Smooth muscle cell (in vitro differentiated cells): ENCODE measurements around the gene TESMIN. TPM values are rescaled to one million over a fixed set of nuclear protein-coding genes. Genes with fewer than 3 reads are reported as not detected.

Source experiments
- DNase-seq: peaks from one replicate; lab custom pipeline; 2025; ENCODE audit not compliant: unreplicated experiment; lab: John Stamatoyannopoulos, UW
- H2AFZ ChIP-seq: fragments of 200-600 bp; sonication (generic); 2 replicates; pipeline ENCODE4 v1.6.0; 2016; ENCODE audit warnings: antibody characterized with exemption, low read depth, mild to moderate bottlenecking
- H3F3A ChIP-seq: fragments of 200-600 bp; sonication (generic); 2 replicates; pipeline ENCODE4 v1.6.0; 2017; ENCODE audit warnings: antibody characterized with exemption, low read depth
- H3K27ac ChIP-seq: fragments of 200-600 bp; sonication (generic); 2 replicates; pipeline ENCODE4 v1.5.1; 2016; ENCODE audit warnings: low read depth, mild to moderate bottlenecking
- H3K27me3 ChIP-seq: fragments of 200-600 bp; sonication (generic); 2 replicates; pipeline ENCODE4 v1.6.1; 2016; ENCODE audit warnings: low read depth, mild to moderate bottlenecking
- H3K36me3 ChIP-seq: fragments of 200-600 bp; sonication (generic); 2 replicates; pipeline ENCODE4 v1.5.1; 2016; ENCODE audit warnings: low read depth
- H3K4me1 ChIP-seq: fragments of 200-600 bp; sonication (generic); 2 replicates; pipeline ENCODE4 v1.5.1; 2016; ENCODE audit warnings: low read depth
- H3K4me2 ChIP-seq: fragments of 200-600 bp; sonication (generic); 2 replicates; pipeline ENCODE4 v1.6.0; 2016; ENCODE audit warnings: mild to moderate bottlenecking
- H3K4me3 ChIP-seq: fragments of 200-600 bp; sonication (generic); 2 replicates; pipeline ENCODE4 v1.5.1; 2016; ENCODE audit warnings: mild to moderate bottlenecking
- H3K79me2 ChIP-seq: fragments of 200-600 bp; sonication (generic); 2 replicates; pipeline ENCODE4 v1.6.0; 2016; ENCODE audit warnings: low read depth, mild to moderate bottlenecking
- H3K9ac ChIP-seq: fragments of 200-600 bp; sonication (generic); 2 replicates; pipeline ENCODE4 v1.6.0; 2016; ENCODE audit warnings: low read depth
- H3K9me3 ChIP-seq: fragments of 200-600 bp; sonication (generic); replicated peaks from 2 replicates; pipeline ENCODE4 v1.5.1; 2016; ENCODE audit warnings: low read depth
- H4K20me1 ChIP-seq: fragments of 200-600 bp; sonication (generic); 2 replicates; pipeline ENCODE4 v1.6.0; 2016; ENCODE audit warnings: low read depth
- WGBS: methylation state at CpG from one replicate; pipeline ENCODE4 v1.1.7; 2016; ENCODE audit warnings: low lambda C conversion rate; 5-methylcytosine and 5-hydroxymethylcytosine counted together
- polyA plus RNA-seq: library from polyadenylated mRNA; unstranded; fragments of >200 nt; fragmentation: Nextera tagmentation; extraction: Ambion mirVana; gene quantifications from 2 replicates; pipeline ENCODE4 v1.2.1, GENCODE V29; 2016
- total RNA-seq: library from RNA; depleted of rRNA; stranded (reverse); fragments of >200 nt; gene quantifications from 2 replicates; pipeline ENCODE4 v1.2.3, GENCODE V29; 2014
- TF ChIP-seq, protein P1 (sequence below): fragments of 200-600 bp; sonication (generic); IDR thresholded peaks from 2 replicates; pipeline ENCODE4 v1.5.1; 2017; ENCODE audit warnings: borderline replicate concordance, mild to moderate bottlenecking, antibody characterized with exemption; ENCODE audit not compliant: insufficient read depth, poor library complexity, severe bottlenecking

TESMIN gene
- total and polyA plus RNA-seq, 2 experiments from 2014 or later = 0.45 to 4.8 TPM

GRCh38 chr11:68685656-68686380 lies 65.5 kb downstream of the TESMIN start:
- Histone ChIP-seq H2AFZ (no peak overlapping the region), H3K4me2 (no peak overlapping the region), H3K79me2 (no peaks in the 10 kb centered on the region), H3K4me3 (no peak overlapping the region), H4K20me1 (no peaks in the 10 kb centered on the region), H3K27me3 (peaks cover 25% of the 10 kb centered on the region), H3F3A (no peaks in the 10 kb centered on the region), H3K4me1 (peaks cover 8% of the 10 kb centered on the region), H3K9ac (no peak overlapping the region), H3K9me3 (no peaks in the 10 kb centered on the region), H3K36me3 (no peaks in the 10 kb centered on the region), H3K27ac (no peak overlapping the region)
- no peak for DNase-seq
- TF ChIP-seq, protein P1, sequence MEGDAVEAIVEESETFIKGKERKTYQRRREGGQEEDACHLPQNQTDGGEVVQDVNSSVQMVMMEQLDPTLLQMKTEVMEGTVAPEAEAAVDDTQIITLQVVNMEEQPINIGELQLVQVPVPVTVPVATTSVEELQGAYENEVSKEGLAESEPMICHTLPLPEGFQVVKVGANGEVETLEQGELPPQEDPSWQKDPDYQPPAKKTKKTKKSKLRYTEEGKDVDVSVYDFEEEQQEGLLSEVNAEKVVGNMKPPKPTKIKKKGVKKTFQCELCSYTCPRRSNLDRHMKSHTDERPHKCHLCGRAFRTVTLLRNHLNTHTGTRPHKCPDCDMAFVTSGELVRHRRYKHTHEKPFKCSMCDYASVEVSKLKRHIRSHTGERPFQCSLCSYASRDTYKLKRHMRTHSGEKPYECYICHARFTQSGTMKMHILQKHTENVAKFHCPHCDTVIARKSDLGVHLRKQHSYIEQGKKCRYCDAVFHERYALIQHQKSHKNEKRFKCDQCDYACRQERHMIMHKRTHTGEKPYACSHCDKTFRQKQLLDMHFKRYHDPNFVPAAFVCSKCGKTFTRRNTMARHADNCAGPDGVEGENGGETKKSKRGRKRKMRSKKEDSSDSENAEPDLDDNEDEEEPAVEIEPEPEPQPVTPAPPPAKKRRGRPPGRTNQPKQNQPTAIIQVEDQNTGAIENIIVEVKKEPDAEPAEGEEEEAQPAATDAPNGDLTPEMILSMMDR = no peak
- WGBS = 87% methylated on average over 18 of the region's 18 CpGs

GRCh38 chr11:68684385-68685356 lies 66.6 kb downstream of the TESMIN start, which contains the start of gene GAL:
TSS of gene GAL (plus strand) at chr11:68684544. CDS start at chr11:68684924, 380 bp downstream.
- H3K4me1 ChIP-seq = peaks cover 8% of the 10 kb centered on the region
- H3K4me2 ChIP-seq = peak within 1 kb of the TSS; percentile 98
- peak within 1 kb of the TSS; percentile 57 for H3K4me3 ChIP-seq
- H3K27me3 ChIP-seq = peaks cover 22% of the 10 kb centered on the region
- no peaks in the 10 kb centered on the region for H3F3A ChIP-seq
- peak within 1 kb of the TSS; percentile 75 for H2AFZ ChIP-seq
- TF ChIP-seq, protein P1 = no peak
- no peak for DNase-seq
- H3K9me3 ChIP-seq = no peaks in the 10 kb centered on the region
- no peak within 1 kb of the TSS for H3K9ac ChIP-seq
- WGBS = 1% methylated on average over 82 of the region's 113 CpGs
- H4K20me1 ChIP-seq = no peaks in the 10 kb centered on the region
- no peak within 1 kb of the TSS for H3K27ac ChIP-seq
- H3K36me3 ChIP-seq = no peaks in the 10 kb centered on the region
- no peaks in the 10 kb centered on the region for H3K79me2 ChIP-seq

DNA sequence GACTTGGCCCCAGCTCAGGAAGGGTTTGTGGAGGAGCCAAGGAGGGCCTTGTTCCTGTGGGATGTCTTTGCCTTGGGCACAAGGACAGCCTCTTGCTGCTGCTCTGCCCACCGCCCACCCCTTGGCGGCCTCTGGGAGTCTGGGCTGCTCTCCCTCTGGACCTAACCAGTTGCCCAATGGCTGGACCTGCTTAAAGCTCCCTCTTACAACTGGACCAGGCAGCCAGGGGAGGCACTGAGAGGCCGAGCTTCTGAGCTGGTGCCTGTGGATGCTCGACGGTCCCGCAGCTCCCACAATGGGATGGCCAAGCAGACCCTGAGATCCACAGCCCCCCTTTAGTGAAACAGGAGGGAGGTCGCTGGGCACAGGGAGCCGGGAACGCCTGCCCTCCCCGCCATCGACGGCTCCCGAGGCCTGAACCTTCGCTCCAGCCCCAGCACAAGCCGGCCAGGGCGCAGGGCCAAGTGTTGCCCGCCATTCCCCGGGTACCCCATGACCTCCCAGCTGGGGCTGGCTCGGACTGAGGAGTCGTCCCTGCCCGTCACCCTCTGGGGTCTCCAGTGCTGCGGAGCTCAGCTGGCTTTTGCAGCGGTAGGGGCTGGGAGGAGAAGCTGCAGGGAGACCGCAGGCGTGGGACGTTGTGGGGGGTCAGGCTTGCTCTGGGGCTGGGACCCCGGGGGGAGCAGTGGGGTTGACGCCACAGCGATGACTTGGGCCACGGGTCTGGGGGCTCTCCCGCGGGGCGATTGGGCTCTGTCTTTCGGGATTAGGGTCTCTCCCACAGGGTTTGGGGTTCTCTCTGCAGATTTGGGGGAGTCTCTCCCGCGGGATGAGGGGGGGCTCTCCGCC lies 67.6 kb downstream of the TESMIN start:
- peak overlapping the region; percentile 98 for H3K4me2 ChIP-seq
- H2AFZ ChIP-seq = peak overlapping the region; percentile 75
- WGBS = 63% methylated on average over 34 of the region's 37 CpGs

More for the DNA sequence above, 67.6 kb downstream of the TESMIN start:
- H3K36me3 ChIP-seq = no peaks in the 10 kb centered on the region
- H3K79me2 ChIP-seq = no peaks in the 10 kb centered on the region
- DNase-seq = no peak
- H3K4me3 ChIP-seq = peak overlapping the region; percentile 57
- no peaks in the 10 kb centered on the region for H3K9me3 ChIP-seq
- TF ChIP-seq, protein P1 = no peak
- peaks cover 8% of the 10 kb centered on the region for H3K4me1 ChIP-seq
- no peaks in the 10 kb centered on the region for H3F3A ChIP-seq
- no peak overlapping the region for H3K27ac ChIP-seq
- no peaks in the 10 kb centered on the region for H4K20me1 ChIP-seq
- peaks cover 22% of the 10 kb centered on the region for H3K27me3 ChIP-seq
- no peak overlapping the region for H3K9ac ChIP-seq
